SK-N-MC (cell line): Measurements from ENCODE around the gene NUMB.

Source experiments
- DNase-seq: peaks from one replicate; pipeline ENCODE4 v3.0.0-alpha.2; 2011; ENCODE audit warnings: low read depth, low spot score
- H3K27ac ChIP-seq: fragments of 200-600 bp; sonication (generic); 2 replicates; pipeline ENCODE4 v1.5.1; 2016; ENCODE audit warnings: mixed run types
- H3K36me3 ChIP-seq: fragments of 200-600 bp; sonication (generic); 2 replicates; pipeline ENCODE4 v1.6.1; 2017; ENCODE audit warnings: antibody characterized with exemption, low read length, mixed read lengths; ENCODE audit not compliant: insufficient read depth
- H3K4me3 ChIP-seq: fragments of 200-600 bp; sonication (generic); 2 replicates; pipeline ENCODE4 v1.5.1; 2016
- H3K9ac ChIP-seq: fragments of 200-600 bp; sonication (generic); 2 replicates; pipeline ENCODE4 v1.8.0; 2017; ENCODE audit warnings: mixed run types, mixed read lengths; ENCODE audit not compliant: insufficient read length
- H3K9me3 ChIP-seq: fragments of 200-600 bp; sonication (generic); 2 replicates; pipeline ENCODE4 v1.6.1; 2017; ENCODE audit warnings: low read depth, mild to moderate bottlenecking, antibody characterized with exemption, low read length, moderate library complexity, mixed read lengths
- EZH2 ChIP-seq: fragments of 200-600 bp; sonication (generic); IDR thresholded peaks from one replicate; pipeline ENCODE4 v1.6.1; 2017; ENCODE audit warnings: antibody characterized with exemption
- FOXP2 ChIP-seq: optimal IDR thresholded peaks from 2 replicates; pipeline ENCODE3; 2011; ENCODE audit warnings: mild to moderate bottlenecking, moderate library complexity; ENCODE audit not compliant: insufficient read depth; ENCODE audit errors: extremely low read length, control extremely low read depth
- POLR2AphosphoS5 ChIP-seq: IDR thresholded peaks from 2 replicates; pipeline ENCODE4 v1.6.1; 2012; ENCODE audit warnings: mild to moderate bottlenecking, low read depth, low read length, borderline replicate concordance

NUMB gene

GRCh38 chr14:73458183-73458976, at the start of gene NUMB:
Gene NUMB (minus strand): TSS chr14:73458546. CDS start chr14:73355751, 102,795 bp downstream.
- TF ChIP-seq EZH2 (no peak), FOXP2 (no peak), POLR2AphosphoS5 (peak; percentile 75)
- peak within 1 kb of the TSS; percentile 74 for H3K27ac ChIP-seq

GRCh38 chr14:73503648-73504047, 45.3 kb upstream of the NUMB start:
- TF ChIP-seq POLR2AphosphoS5, result no peak
- no peak for TF ChIP-seq EZH2
- TF ChIP-seq FOXP2, result no peak
- no peak for DNase-seq
- no peak overlapping the region for H3K27ac ChIP-seq
- no peak overlapping the region for H3K9ac ChIP-seq
- H3K36me3 ChIP-seq, result no peaks in the 10 kb centered on the region
- no peak overlapping the region for H3K4me3 ChIP-seq
- H3K9me3 ChIP-seq, result no peaks in the 10 kb centered on the region

More at GRCh38 chr14:73458183-73458976, at the start of gene NUMB:
- Histone ChIP-seq H3K9me3 (no peaks in the 10 kb centered on the region), H3K36me3 (no peaks in the 10 kb centered on the region), H3K9ac (peak within 1 kb of the TSS; percentile 86), H3K4me3 (peak within 1 kb of the TSS; percentile 89)
- peak; percentile 100 for DNase-seq

- no peak overlapping the region for H3K27ac ChIP-seq
- H3K36me3 ChIP-seq, result no peaks in the 10 kb centered on the region
- no peaks in the 10 kb centered on the region for H3K9me3 ChIP-seq
- no peak overlapping the region for H3K9ac ChIP-seq
- DNase-seq, result no peak
- TF ChIP-seq POLR2AphosphoS5, result no peak
- no peak for TF ChIP-seq EZH2
- TF ChIP-seq FOXP2, result no peak
- no peak overlapping the region for H3K4me3 ChIP-seq
Observed at GRCh38 chr14:73502017-73502619, 43.8 kb upstream of the NUMB start.

GRCh38 chr14:73500360-73500759, 42.0 kb upstream of the NUMB start:
- no peak overlapping the region for H3K4me3 ChIP-seq
- H3K9me3 ChIP-seq, result no peaks in the 10 kb centered on the region
- no peak overlapping the region for H3K9ac ChIP-seq
- H3K27ac ChIP-seq, result no peak overlapping the region
- TF ChIP-seq EZH2 (no peak), FOXP2 (no peak), POLR2AphosphoS5 (no peak)
- DNase-seq, result no peak
- H3K36me3 ChIP-seq, result no peaks in the 10 kb centered on the region

GRCh38 chr14:73494593-73494992, 36.2 kb upstream of the NUMB start:
- H3K4me3 ChIP-seq, result no peak overlapping the region
- H3K9me3 ChIP-seq, result no peaks in the 10 kb centered on the region
- DNase-seq, result no peak
- TF ChIP-seq FOXP2 (no peak), EZH2 (no peak), POLR2AphosphoS5 (no peak)
- no peak overlapping the region for H3K27ac ChIP-seq
- H3K9ac ChIP-seq, result no peak overlapping the region
- peaks cover 16% of the 10 kb centered on the region for H3K36me3 ChIP-seq

GRCh38 chr14:73492670-73493069, 34.3 kb upstream of the NUMB start:
- Histone ChIP-seq H3K36me3 (peaks cover 16% of the 10 kb centered on the region), H3K4me3 (peak overlapping the region; percentile 99), H3K9me3 (no peaks in the 10 kb centered on the region), H3K27ac (no peak overlapping the region), H3K9ac (peak overlapping the region; percentile 5)
- no peak for DNase-seq
- TF ChIP-seq EZH2 (no peak), POLR2AphosphoS5 (no peak), FOXP2 (no peak)

GRCh38 chr14:73492043-73492552, 33.8 kb upstream of the NUMB start:
- Histone ChIP-seq H3K36me3 (peaks cover 16% of the 10 kb centered on the region), H3K9ac (peak overlapping the region; percentile 93), H3K9me3 (no peaks in the 10 kb centered on the region), H3K27ac (no peak overlapping the region), H3K4me3 (peak overlapping the region; percentile 99)
- TF ChIP-seq EZH2 (no peak), POLR2AphosphoS5 (no peak), FOXP2 (no peak)
- no peak for DNase-seq

- TF ChIP-seq EZH2, result no peak
- TF ChIP-seq FOXP2, result no peak
- peak overlapping the region; percentile 93 for H3K9ac ChIP-seq
- peak overlapping the region; percentile 99 for H3K4me3 ChIP-seq
- H3K36me3 ChIP-seq, result peaks cover 16% of the 10 kb centered on the region
- no peak overlapping the region for H3K27ac ChIP-seq
- H3K9me3 ChIP-seq, result no peaks in the 10 kb centered on the region
- DNase-seq, result no peak
Observed at GRCh38 chr14:73491256-73492042, 33.1 kb upstream of the NUMB start.
